ENCODE results near the gene SNRPA1.
A peak's percentile ranks its signal among the peaks of the same experiment; 100 is the strongest.

The SNRPA1 gene

GRCh38 chr15:101256757-101257156 lies 38.3 kb downstream of the SNRPA1 start:
- DNase-seq: no peak

GRCh38 chr15:101255615-101256241 lies 39.3 kb downstream of the SNRPA1 start:
- DNase-seq: no peak

GRCh38 chr15:101255051-101255395 lies 40.0 kb downstream of the SNRPA1 start:
- DNase-seq: no peak

GRCh38 chr15:101254157-101255050 lies 40.6 kb downstream of the SNRPA1 start:
- DNase-seq: no peak

- no peak for DNase-seq
Observed at GRCh38 chr15:101252836-101253235, 42.2 kb downstream of the SNRPA1 start.

- peak; percentile 4 for DNase-seq
Observed at GRCh38 chr15:101251830-101252820, 42.9 kb downstream of the SNRPA1 start, which contains the start of gene CHSY1. CHSY1 (minus strand) TSS chr15:101252048; CDS start chr15:101251456, 592 bp downstream.

- DNase-seq: no peak
Observed at GRCh38 chr15:101250873-101251829, 43.9 kb downstream of the SNRPA1 start.

- no peak for DNase-seq
Observed at GRCh38 chr15:101250341-101250831, 44.7 kb downstream of the SNRPA1 start.

GRCh38 chr15:101248274-101248673 lies 46.8 kb downstream of the SNRPA1 start:
- DNase-seq: no peak

- no peak for DNase-seq
Observed at GRCh38 chr15:101246824-101247745, 48.0 kb downstream of the SNRPA1 start.

- DNase-seq: no peak
Observed at GRCh38 chr15:101246391-101246790, 48.7 kb downstream of the SNRPA1 start.

- no peak for DNase-seq
Observed at GRCh38 chr15:101244889-101245668, 50.0 kb downstream of the SNRPA1 start.

GRCh38 chr15:101244036-101244781 lies 50.8 kb downstream of the SNRPA1 start:
- DNase-seq: no peak

GRCh38 chr15:101243420-101243819 lies 51.6 kb downstream of the SNRPA1 start:
- no peak for DNase-seq

GRCh38 chr15:101242999-101243336 lies 52.1 kb downstream of the SNRPA1 start:
- no peak for DNase-seq

GRCh38 chr15:101242160-101242998 lies 52.7 kb downstream of the SNRPA1 start:
- no peak for DNase-seq

- no peak for DNase-seq
Observed at GRCh38 chr15:101240358-101240757, 54.7 kb downstream of the SNRPA1 start.

- no peak for DNase-seq
Observed at GRCh38 chr15:101239724-101240136, 55.3 kb downstream of the SNRPA1 start.

Data from NCI-H2029 treated with DMSO at 0.1 percent for 48 hours (cell line).